ENCODE measurements around the gene ATG4C.

DNA sequence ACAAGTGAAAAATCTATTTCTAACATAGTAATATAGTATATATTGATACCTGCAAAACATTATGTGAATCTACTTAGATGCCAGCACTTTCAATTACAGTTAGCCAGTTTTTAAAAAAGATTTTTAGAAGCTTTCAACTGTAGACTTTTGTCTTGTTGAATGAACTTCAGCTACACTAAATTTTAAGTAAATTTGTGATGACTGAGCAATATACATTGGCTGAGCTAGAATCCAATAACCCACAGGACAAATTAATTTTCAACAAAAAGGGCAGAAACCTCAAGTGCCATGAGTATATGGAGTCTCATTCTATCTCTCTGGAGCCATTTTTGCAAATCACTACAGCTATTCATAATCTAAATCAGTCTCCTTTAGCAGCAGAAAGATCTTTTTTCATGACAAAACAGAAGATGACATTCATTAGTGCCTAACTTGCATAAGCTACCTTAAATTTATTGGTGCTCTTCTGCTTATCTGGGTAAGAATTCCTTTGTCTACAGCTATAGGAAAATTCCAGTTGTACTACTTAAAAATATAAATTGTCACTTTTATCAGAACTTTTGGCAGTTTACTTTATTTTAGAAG, 100.3 kb downstream of the ATG4C start:
- TF ChIP-seq EZH2 (IDR thresholded peaks at IDR 0.05): no peak
- no peak for TF ChIP-seq POLR2AphosphoS5 (IDR thresholded peaks at IDR 0.05; ENCODE audit: borderline replicate concordance, low read depth, low read length)

All from SK-N-MC (cell line).